ENCODE measurements around the gene MXRA8. TPM values are rescaled to one million over a fixed set of nuclear protein-coding genes. Genes with fewer than 3 reads are reported as not detected.
"Not testable (repeated sequence)": the region's sequence is repeated elsewhere in the genome, so short reads cannot be mapped to it uniquely, and the experiment has no call there.

Gene MXRA8
- total RNA-seq, 1 donor from 2014 or later, result 60.0 TPM

- no peaks in the 10 kb centered on the region for H3K27me3 ChIP-seq (ENCODE audit: control insufficient read depth in 3 of 3, insufficient read depth in 3 of 3, low read length in 3 of 3)
- H3K36me3 ChIP-seq (ENCODE audit: control insufficient read depth in 3 of 3, insufficient read depth in 3 of 3, low read length in 3 of 3), result peaks cover 72 to 80% (median 74%) of the 10 kb centered on the region in 3 donors
These were observed 35.1 kb upstream of the MXRA8 start for GRCh38 chr1:1393428-1393827.

GRCh38 chr1:1393014-1393413 is 34.7 kb upstream of the MXRA8 start:
- no peak overlapping the region for H3K27ac ChIP-seq (ENCODE audit: low read depth, low read length)
- no peak overlapping the region for H3K4me3 ChIP-seq (ENCODE audit: low read length in 3 of 3)
- no peaks in the 10 kb centered on the region for H3K9me3 ChIP-seq (ENCODE audit: control insufficient read depth in 3 of 3, low read length in 3 of 3)
- peak overlapping the region in 1 of 3 donors; percentile 19 for H3K9ac ChIP-seq (ENCODE audit: low read depth in 1 of 3, low read length in 3 of 3)
- peaks cover 26 to 33% (median 32%) of the 10 kb centered on the region in 3 donors for H3K4me1 ChIP-seq (ENCODE audit: control insufficient read depth in 3 of 3, insufficient read depth in 3 of 3, low read length in 3 of 3)
- peaks cover 73 to 80% (median 76%) of the 10 kb centered on the region in 3 donors for H3K36me3 ChIP-seq (ENCODE audit: control insufficient read depth in 3 of 3, insufficient read depth in 3 of 3, low read length in 3 of 3)
- no peaks in the 10 kb centered on the region for H3K27me3 ChIP-seq (ENCODE audit: control insufficient read depth in 3 of 3, insufficient read depth in 3 of 3, low read length in 3 of 3)

More at GRCh38 chr1:1393428-1393827, 35.1 kb upstream of the MXRA8 start:
- no peaks in the 10 kb centered on the region for H3K9me3 ChIP-seq (ENCODE audit: control insufficient read depth in 3 of 3, low read length in 3 of 3)
- no peak overlapping the region for H3K4me3 ChIP-seq (ENCODE audit: low read length in 3 of 3)
- H3K9ac ChIP-seq (ENCODE audit: low read depth in 1 of 3, low read length in 3 of 3), result peak overlapping the region in 1 of 3 donors; percentile 19
- peaks cover 31 to 37% (median 36%) of the 10 kb centered on the region in 3 donors for H3K4me1 ChIP-seq (ENCODE audit: control insufficient read depth in 3 of 3, insufficient read depth in 3 of 3, low read length in 3 of 3)
- peak overlapping the region; percentile 19 for H3K27ac ChIP-seq (ENCODE audit: low read depth, low read length)

GRCh38 chr1:1391225-1391624 is 32.9 kb upstream of the MXRA8 start:
- Histone ChIP-seq H3K36me3 (ENCODE audit: control insufficient read depth in 3 of 3, insufficient read depth in 3 of 3, low read length in 3 of 3) (peaks cover 79 to 84% (median 83%) of the 10 kb centered on the region in 3 donors), H3K9ac (ENCODE audit: low read depth in 1 of 3, low read length in 3 of 3) (no peak overlapping the region), H3K27me3 (ENCODE audit: control insufficient read depth in 3 of 3, insufficient read depth in 3 of 3, low read length in 3 of 3) (no peaks in the 10 kb centered on the region), H3K27ac (ENCODE audit: low read depth, low read length) (no peak overlapping the region), H3K4me3 (ENCODE audit: low read length in 3 of 3) (no peak overlapping the region), H3K9me3 (ENCODE audit: control insufficient read depth in 3 of 3, low read length in 3 of 3) (no peaks in the 10 kb centered on the region), H3K4me1 (ENCODE audit: control insufficient read depth in 3 of 3, insufficient read depth in 3 of 3, low read length in 3 of 3) (peaks cover 15 to 24% (median 21%) of the 10 kb centered on the region in 3 donors)

- Histone ChIP-seq H3K27me3 (ENCODE audit: control insufficient read depth in 3 of 3, insufficient read depth in 3 of 3, low read length in 3 of 3) (no peaks in the 10 kb centered on the region), H3K27ac (ENCODE audit: low read depth, low read length) (no peak overlapping the region), H3K4me3 (ENCODE audit: low read length in 3 of 3) (no peak overlapping the region), H3K36me3 (ENCODE audit: control insufficient read depth in 3 of 3, insufficient read depth in 3 of 3, low read length in 3 of 3) (peaks cover 84 to 87% (median 87%) of the 10 kb centered on the region in 3 donors), H3K4me1 (ENCODE audit: control insufficient read depth in 3 of 3, insufficient read depth in 3 of 3, low read length in 3 of 3) (peaks cover 14 to 24% (median 20%) of the 10 kb centered on the region in 3 donors), H3K9me3 (ENCODE audit: control insufficient read depth in 3 of 3, low read length in 3 of 3) (no peaks in the 10 kb centered on the region), H3K9ac (ENCODE audit: low read depth in 1 of 3, low read length in 3 of 3) (no peak overlapping the region)
These were observed 32.3 kb upstream of the MXRA8 start for GRCh38 chr1:1390675-1391074.

- H3K36me3 ChIP-seq (ENCODE audit: control insufficient read depth in 3 of 3, insufficient read depth in 3 of 3, low read length in 3 of 3), result peaks cover 66 to 68% (median 67%) of the 10 kb centered on the region in 3 donors
- H3K27me3 ChIP-seq (ENCODE audit: control insufficient read depth in 3 of 3, insufficient read depth in 3 of 3, low read length in 3 of 3), result no peaks in the 10 kb centered on the region
- H3K9ac ChIP-seq (ENCODE audit: low read depth in 1 of 3, low read length in 3 of 3), result no peak overlapping the region
- H3K9me3 ChIP-seq (ENCODE audit: control insufficient read depth in 3 of 3, low read length in 3 of 3), result no peaks in the 10 kb centered on the region
- peaks cover 3 to 5% (median 4%) of the 10 kb centered on the region in 3 donors for H3K4me1 ChIP-seq (ENCODE audit: control insufficient read depth in 3 of 3, insufficient read depth in 3 of 3, low read length in 3 of 3)
- no peak overlapping the region for H3K27ac ChIP-seq (ENCODE audit: low read depth, low read length)
- H3K4me3 ChIP-seq (ENCODE audit: low read length in 3 of 3), result no peak overlapping the region
These were observed 29.7 kb upstream of the MXRA8 start for GRCh38 chr1:1388078-1388472.

GRCh38 chr1:1387098-1388077 is 29.0 kb upstream of the MXRA8 start:
- peaks cover 0 to 5% (median 5%) of the 10 kb centered on the region in 3 donors for H3K4me1 ChIP-seq (ENCODE audit: control insufficient read depth in 3 of 3, insufficient read depth in 3 of 3, low read length in 3 of 3)
- no peaks in the 10 kb centered on the region for H3K9me3 ChIP-seq (ENCODE audit: control insufficient read depth in 3 of 3, low read length in 3 of 3)
- H3K27me3 ChIP-seq (ENCODE audit: control insufficient read depth in 3 of 3, insufficient read depth in 3 of 3, low read length in 3 of 3), result no peaks in the 10 kb centered on the region
- H3K4me3 ChIP-seq (ENCODE audit: low read length in 3 of 3), result no peak overlapping the region
- no peak overlapping the region for H3K9ac ChIP-seq (ENCODE audit: low read depth in 1 of 3, low read length in 3 of 3)
- H3K36me3 ChIP-seq (ENCODE audit: control insufficient read depth in 3 of 3, insufficient read depth in 3 of 3, low read length in 3 of 3), result peaks cover 59 to 61% (median 60%) of the 10 kb centered on the region in 3 donors
- H3K27ac ChIP-seq (ENCODE audit: low read depth, low read length), result no peak overlapping the region

GRCh38 chr1:1385931-1386330 is 27.6 kb upstream of the MXRA8 start:
- no peaks in the 10 kb centered on the region for H3K27me3 ChIP-seq (ENCODE audit: control insufficient read depth in 3 of 3, insufficient read depth in 3 of 3, low read length in 3 of 3)
- H3K9me3 ChIP-seq (ENCODE audit: control insufficient read depth in 3 of 3, low read length in 3 of 3), result no peaks in the 10 kb centered on the region
- no peak overlapping the region for H3K4me3 ChIP-seq (ENCODE audit: low read length in 3 of 3)
- no peak overlapping the region for H3K27ac ChIP-seq (ENCODE audit: low read depth, low read length)
- peaks cover 2 to 10% (median 4%) of the 10 kb centered on the region in 3 donors for H3K4me1 ChIP-seq (ENCODE audit: control insufficient read depth in 3 of 3, insufficient read depth in 3 of 3, low read length in 3 of 3)
- H3K36me3 ChIP-seq (ENCODE audit: control insufficient read depth in 3 of 3, insufficient read depth in 3 of 3, low read length in 3 of 3), result peaks cover 47 to 51% (median 48%) of the 10 kb centered on the region in 3 donors
- H3K9ac ChIP-seq (ENCODE audit: low read depth in 1 of 3, low read length in 3 of 3), result no peak overlapping the region

- H3K9me3 ChIP-seq (ENCODE audit: control insufficient read depth in 3 of 3, low read length in 3 of 3); H3K27me3 ChIP-seq (ENCODE audit: control insufficient read depth in 3 of 3, insufficient read depth in 3 of 3, low read length in 3 of 3): not testable (repeated sequence)
These were observed 27.0 kb upstream of the MXRA8 start for GRCh38 chr1:1385339-1385738.

GRCh38 chr1:1381294-1381693 is 22.9 kb upstream of the MXRA8 start:
- Histone ChIP-seq H3K27me3 (ENCODE audit: control insufficient read depth in 3 of 3, insufficient read depth in 3 of 3, low read length in 3 of 3) (no peaks in the 10 kb centered on the region), H3K36me3 (ENCODE audit: control insufficient read depth in 3 of 3, insufficient read depth in 3 of 3, low read length in 3 of 3) (peaks cover 9 to 12% (median 11%) of the 10 kb centered on the region in 3 donors), H3K27ac (ENCODE audit: low read depth, low read length) (no peak overlapping the region), H3K9me3 (ENCODE audit: control insufficient read depth in 3 of 3, low read length in 3 of 3) (no peaks in the 10 kb centered on the region), H3K4me3 (ENCODE audit: low read length in 3 of 3) (no peak overlapping the region), H3K4me1 (ENCODE audit: control insufficient read depth in 3 of 3, insufficient read depth in 3 of 3, low read length in 3 of 3) (peaks cover 5 to 18% (median 9%) of the 10 kb centered on the region in 3 donors), H3K9ac (ENCODE audit: low read depth in 1 of 3, low read length in 3 of 3) (no peak overlapping the region)

More at GRCh38 chr1:1385339-1385738, 27.0 kb upstream of the MXRA8 start:
- H3K9ac ChIP-seq (ENCODE audit: low read depth in 1 of 3, low read length in 3 of 3); H3K4me3 ChIP-seq (ENCODE audit: low read length in 3 of 3); H3K27ac ChIP-seq (ENCODE audit: low read depth, low read length): not testable (repeated sequence)
- H3K4me1 ChIP-seq (ENCODE audit: control insufficient read depth in 3 of 3, insufficient read depth in 3 of 3, low read length in 3 of 3), result peaks cover 4 to 10% (median 5%) of the 10 kb centered on the region in 3 donors
- peaks cover 41 to 47% (median 43%) of the 10 kb centered on the region in 3 donors for H3K36me3 ChIP-seq (ENCODE audit: control insufficient read depth in 3 of 3, insufficient read depth in 3 of 3, low read length in 3 of 3)

- H3K9me3 ChIP-seq (ENCODE audit: control insufficient read depth in 3 of 3, low read length in 3 of 3), result no peaks in the 10 kb centered on the region
- no peaks in the 10 kb centered on the region for H3K27me3 ChIP-seq (ENCODE audit: control insufficient read depth in 3 of 3, insufficient read depth in 3 of 3, low read length in 3 of 3)
- H3K9ac ChIP-seq (ENCODE audit: low read depth in 1 of 3, low read length in 3 of 3), result no peak overlapping the region
- no peak overlapping the region for H3K27ac ChIP-seq (ENCODE audit: low read depth, low read length)
- peaks cover 5 to 7% (median 7%) of the 10 kb centered on the region in 3 donors for H3K36me3 ChIP-seq (ENCODE audit: control insufficient read depth in 3 of 3, insufficient read depth in 3 of 3, low read length in 3 of 3)
- peaks cover 9 to 23% (median 13%) of the 10 kb centered on the region in 3 donors for H3K4me1 ChIP-seq (ENCODE audit: control insufficient read depth in 3 of 3, insufficient read depth in 3 of 3, low read length in 3 of 3)
- H3K4me3 ChIP-seq (ENCODE audit: low read length in 3 of 3), result no peak overlapping the region
These were observed 22.5 kb upstream of the MXRA8 start for GRCh38 chr1:1380860-1381259.
